OCI-LY1 (cell line): ENCODE data around the gene RASSF10.

Experiments
- CTCF ChIP-seq: fragments of 200-600 bp; sonication (generic), shearing (Covaris generic); IDR thresholded peaks from 2 replicates; pipeline ENCODE4 v1.5.1; 2017; ENCODE audit warnings: mild to moderate bottlenecking, antibody characterized with exemption, low read length, moderate library complexity, mixed read lengths
- EZH2 ChIP-seq: fragments of 200-600 bp; sonication (generic), shearing (Covaris generic); IDR thresholded peaks from 2 replicates; pipeline ENCODE4 v1.8.0; 2017; ENCODE audit warnings: borderline replicate concordance, mixed run types, mild to moderate bottlenecking, antibody characterized with exemption, low read length, moderate library complexity, mixed read lengths

- TF ChIP-seq CTCF, result no peak
- no peak for TF ChIP-seq EZH2
Observed at GRCh38 chr11:13045734-13046133, 36.6 kb downstream of the RASSF10 start.
